GM12878 (cell line): ENCODE measurements around the gene SLIT1. TPM values are rescaled to one million over a fixed set of nuclear protein-coding genes. Genes with fewer than 3 reads are reported as not detected.

Experiments used
- ATAC-seq: fragments of 200-7000 bp; cut with Tn5 transposase; 3 replicates; pipeline ENCODE4 v1.9.1; 2020; ENCODE audit warnings: mild to moderate bottlenecking, moderate library complexity
- BruUV-seq: library from RNA; stranded (reverse); fragments of 400-500 nt; replicated peaks from 2 replicates; lab custom pipeline; 2021; lab: Mats Ljungman, UMichigan
- CTCF ChIA-PET: fragments of 300-600 bp; sonication (Branson Sonifier 250); formaldehyde crosslinking; extraction: SDS; loops from one replicate; lab custom pipeline; 2021; ENCODE audit warnings: inconsistent platforms; lab: Yijun Ruan, JAX
- POLR2A ChIA-PET: fragments of 350-600 bp; formaldehyde crosslinking; extraction: SDS; loops from one replicate; lab custom pipeline; 2021; ENCODE audit warnings: inconsistent platforms; lab: Charles Lee
- RAD21 ChIA-PET: fragments of 300-600 bp; sonication (Branson Sonifier 250); formaldehyde crosslinking; loops from one replicate; lab custom pipeline; 2023; ENCODE audit warnings: antibody characterized with exemption; ENCODE audit not compliant: unreplicated experiment; lab: Charles Lee
- SMC1A ChIA-PET: fragments of 300-600 bp; sonication (Branson Sonifier 250); formaldehyde crosslinking; loops from one replicate; lab custom pipeline; 2023; ENCODE audit not compliant: unreplicated experiment, uncharacterized antibody; lab: Charles Lee
- DNase-seq: peaks from one replicate; pipeline ENCODE4 v3.0.0-alpha.2; 2011; ENCODE audit warnings: low read depth, low spot score
- FAIRE-seq: peaks from 3 replicates; lab custom pipeline; 2011; peaks lifted over from hg19 to GRCh38; lab: Jason Lieb, UNC
- H2AFZ ChIP-seq: 2 replicates; pipeline ENCODE4 v1.6.0; 2011; ENCODE audit warnings: low read depth, low read length, control low read depth; ENCODE audit not compliant: control insufficient read depth
- H3K27ac ChIP-seq: 2 replicates; pipeline ENCODE4 v1.5.1; 2011; ENCODE audit warnings: control low read depth; ENCODE audit not compliant: control insufficient read depth, insufficient read depth
- H3K27me3 ChIP-seq, 2 experiments: replicated peaks in 1 of 2; 2 replicates each; pipeline versions ENCODE4 v1.6.0 to v1.6.1; 2011; ENCODE audit warnings: low read length in 1 of 2; ENCODE audit not compliant: control insufficient read depth in 2 of 2, insufficient read depth in 2 of 2
- H3K36me3 ChIP-seq, 2 experiments: 2 replicates each; pipeline ENCODE4 v1.5.1; 2011; ENCODE audit warnings: low read length in 1 of 2; ENCODE audit not compliant: control insufficient read depth in 2 of 2, insufficient read depth in 2 of 2
- H3K4me1 ChIP-seq: 2 replicates; pipeline ENCODE4 v1.6.1; 2011; ENCODE audit warnings: mild to moderate bottlenecking, low read length, moderate library complexity, mixed read lengths; ENCODE audit not compliant: control insufficient read depth, insufficient read depth
- H3K4me2 ChIP-seq: 2 replicates; pipeline ENCODE4 v1.6.0; 2011; ENCODE audit warnings: control low read depth; ENCODE audit not compliant: control insufficient read depth, insufficient read depth
- H3K4me3 ChIP-seq: fragments of 200-600 bp; sonication (generic); 2 replicates; pipeline ENCODE4 v1.5.1; 2016
- H3K79me2 ChIP-seq: 2 replicates; pipeline ENCODE4 v1.6.0; 2011; ENCODE audit warnings: low read length; ENCODE audit not compliant: control insufficient read depth, insufficient read depth
- H3K9ac ChIP-seq: 2 replicates; pipeline ENCODE4 v1.8.0; 2011; ENCODE audit warnings: low read length, control low read depth, mixed read lengths; ENCODE audit not compliant: control insufficient read depth, insufficient read depth
- H3K9me3 ChIP-seq: replicated peaks from 3 replicates; pipeline ENCODE4 v1.5.1; 2011; ENCODE audit warnings: mild to moderate bottlenecking, low read length; ENCODE audit not compliant: control insufficient read depth, insufficient read depth
- H4K20me1 ChIP-seq: 2 replicates; pipeline ENCODE4 v1.6.0; 2011; ENCODE audit not compliant: control insufficient read depth, insufficient read depth
- BCL11A ChIP-seq: IDR thresholded peaks from 2 replicates; pipeline ENCODE4 v1.6.1; 2011; ENCODE audit warnings: low read depth, low read length
- CHD4 ChIP-seq: fragments of 200-600 bp; sonication (generic); IDR thresholded peaks from 2 replicates; pipeline ENCODE4 v1.6.1; 2016; ENCODE audit warnings: mild to moderate bottlenecking
- GATAD2B ChIP-seq: fragments of 450-650 bp; conservative IDR thresholded peaks from 2 replicates; pipeline ENCODE4 v1.6.1; 2017; ENCODE audit warnings: low read depth, mild to moderate bottlenecking, moderate library complexity
- KAT2A ChIP-seq: conservative IDR thresholded peaks from 2 replicates; pipeline ENCODE4 v1.6.1; 2011; ENCODE audit warnings: low read depth, low read length; ENCODE audit not compliant: control insufficient read depth
- MTA3 ChIP-seq: IDR thresholded peaks from 2 replicates; pipeline ENCODE4 v1.6.1; 2012; ENCODE audit warnings: low read length, inconsistent platforms, borderline replicate concordance
- NBN ChIP-seq: fragments of 450-650 bp; IDR thresholded peaks from 2 replicates; pipeline ENCODE4 v1.6.1; 2016
- PAX5 ChIP-seq: IDR thresholded peaks from 2 replicates; pipeline ENCODE4 v1.6.1; 2011; ENCODE audit warnings: low read depth, low read length, borderline replicate concordance
- POLR2A ChIP-seq: IDR thresholded peaks from 2 replicates; pipeline ENCODE4 v1.6.1; 2011; ENCODE audit warnings: low read depth, mild to moderate bottlenecking, low read length
- POLR2AphosphoS5 ChIP-seq: IDR thresholded peaks from 2 replicates; pipeline ENCODE4 v1.6.1; 2011; ENCODE audit warnings: mild to moderate bottlenecking, low read length, inconsistent platforms
- SIX5 ChIP-seq: IDR thresholded peaks from 2 replicates; pipeline ENCODE4 v1.6.1; 2011; ENCODE audit warnings: mild to moderate bottlenecking, low read depth, low read length, moderate library complexity; ENCODE audit not compliant: severe bottlenecking
- YY1 ChIP-seq: IDR thresholded peaks from 2 replicates; pipeline ENCODE4 v1.6.1; 2011; ENCODE audit warnings: low read depth, mild to moderate bottlenecking, low read length
- WGBS: methylation state at CpG from one replicate; pipeline ENCODE4 v1.1.6; 2016; ENCODE audit warnings: low lambda C conversion rate; ENCODE audit not compliant: insufficient replicate concordance, insufficient coverage; ENCODE audit errors: missing lambda C conversion rate; 5-methylcytosine and 5-hydroxymethylcytosine counted together
- in situ Hi-C: fragments of 300-500 bp; cut with MboI; formaldehyde crosslinking; loops from 9 replicates; pipeline ENCODE4 v1.14.3; 2018; ENCODE audit warnings: mixed read lengths
- intact Hi-C: fragments of 100-400 bp; cut with micrococcal nuclease; formaldehyde crosslinking; loops from one replicate; pipeline ENCODE4 v1.14.2; 2022; ENCODE audit not compliant: unreplicated experiment
- polyA plus RNA-seq, 11 experiments: library from polyadenylated mRNA; depleted of rRNA in 4 of 11; unstranded in 6 of 11; stranded (reverse) in 5 of 11; fragments of >200 nt; fragmentation: Nextera tagmentation in 4 of 11; fragmentation: Illumina TruSeq in 1 of 11; extraction: Ambion mirVana in 4 of 11; extraction: Trizol in 1 of 11; gene quantifications; 1 replicate in 1 of 11; 2 replicates in 10 of 11; pipeline versions ENCODE4 v1.2.1 to v1.2.3, GENCODE V29; 2011 to 2016; ENCODE audit warnings: inconsistent platforms in 2 of 11, missing spikeins in 2 of 11, low read depth in 1 of 11
- total RNA-seq, 4 experiments: library from RNA; depleted of rRNA in 3 of 4; stranded (reverse); fragments of >200 nt in 3 of 4; fragmentation: Illumina TruSeq in 1 of 4; extraction: Trizol in 1 of 4; gene quantifications; 2 replicates each; pipeline versions ENCODE4 v1.2.1 to v1.2.3, GENCODE V29; 2013 to 2021

Gene SLIT1
- total and polyA plus RNA-seq, 10 of the 15 experiments (the other 5 are each of a cell fraction or from before 2014, with no cell fraction given): 0.04 to 0.19 (median 0.06) TPM; not detected in 4

DNA sequence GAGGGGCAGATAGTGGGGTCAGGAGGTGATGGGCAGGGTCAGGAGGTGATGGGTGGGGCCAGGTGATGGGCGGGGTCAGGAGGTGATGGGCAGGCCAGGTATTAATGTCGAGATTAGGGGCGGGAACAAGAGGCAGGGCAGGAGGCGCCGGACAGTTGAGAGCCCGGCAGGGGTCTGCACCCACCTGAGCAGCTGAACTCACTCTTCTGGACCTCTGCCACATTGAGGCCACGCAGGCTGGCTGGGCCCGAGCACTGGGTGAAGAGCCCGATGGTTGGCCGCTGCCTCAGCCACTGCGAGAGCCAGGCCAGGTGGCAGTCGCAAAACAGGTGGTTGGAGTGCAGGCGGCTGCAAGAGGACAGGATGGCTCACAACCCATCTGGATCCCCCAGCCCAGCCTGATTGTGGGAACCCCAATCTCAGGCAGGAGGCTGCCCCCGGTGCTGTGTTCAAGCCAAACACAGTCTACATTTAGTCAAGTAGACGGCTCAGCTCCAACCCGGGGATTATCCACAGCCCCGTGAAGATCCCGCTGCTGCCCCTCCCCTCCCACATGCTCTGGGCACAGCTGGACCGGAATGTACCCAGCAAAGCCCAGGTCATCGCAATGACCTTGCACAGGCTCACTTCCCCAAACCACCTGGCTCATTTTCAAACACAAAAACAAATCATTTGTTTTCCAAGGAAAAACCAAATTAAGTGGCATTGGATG is 122.3 kb downstream of the SLIT1 start:
- no peaks in the 10 kb centered on the region for H3K79me2 ChIP-seq
- no peak for TF ChIP-seq KAT2A
- no peak for TF ChIP-seq NBN
- TF ChIP-seq YY1: no peak
- no peak for TF ChIP-seq GATAD2B
- no peak for TF ChIP-seq BCL11A
- no peak for TF ChIP-seq PAX5
- TF ChIP-seq POLR2AphosphoS5: no peak
- no peak for TF ChIP-seq SIX5
- TF ChIP-seq POLR2A: no peak
- no peak for TF ChIP-seq MTA3
- no peak for TF ChIP-seq CHD4
- no peaks in the 10 kb centered on the region for H4K20me1 ChIP-seq
- no peak overlapping the region for H3K4me2 ChIP-seq
- WGBS: 56% methylated on average over 20 of the region's 20 CpGs
- H3K9ac ChIP-seq: no peak overlapping the region
- RAD21 ChIA-PET: no interaction called here
- intact Hi-C loops (no loop called here), in situ Hi-C loops (no loop called here)
- H3K9me3 ChIP-seq: no peaks in the 10 kb centered on the region
- BruUV-seq: no TSS peak
- POLR2A ChIA-PET: no interaction called here
- FAIRE-seq (no peak), ATAC-seq (no peak), DNase-seq (no peak)
- H3K4me3 ChIP-seq: no peak overlapping the region
- H3K36me3 ChIP-seq: no peaks in the 10 kb centered on the region
- H3K4me1 ChIP-seq: no peaks in the 10 kb centered on the region
- CTCF ChIA-PET: interaction anchor here (1.4 kb wide), 1 partner anchor 18 kb away, joined by 3 read pairs; no protein-coding TSS in a partner anchor
- H3K27ac ChIP-seq: no peak overlapping the region
- 0 out of 4 replicates have a peak, but pooled peaks cover 0 to 2% of the 10 kb centered on the region in 2 experiments for H3K27me3 ChIP-seq
- SMC1A ChIA-PET: no interaction called here
- no peak overlapping the region for H2AFZ ChIP-seq
